Pancreas (tissue), 10 donors: ENCODE measurements around the gene EXOC6. TPM values are rescaled to one million over a fixed set of nuclear protein-coding genes. Genes with fewer than 3 reads are reported as not detected.

ENCODE experiments used
- ATAC-seq, 4 donors: fragments of 200-7000 bp; cut with Tn5 transposase; one replicate each; pipeline versions ENCODE4 v1.8.0 to v1.9.1; 2020; ENCODE audit warnings: mild to moderate bottlenecking in 4 of 4, moderate library complexity in 4 of 4
- DNase-seq, 6 donors: peaks; one replicate each; pipeline ENCODE4 v3.0.0-alpha.2; 2020
- FAIRE-seq: peaks from 2 replicates; lab custom pipeline; 2012; peaks lifted over from hg19 to GRCh38; lab: Jason Lieb, UNC
- H3K27ac ChIP-seq, 4 donors: fragments of 200-600 bp; sonication (generic); 1 replicate in 3 of 4; 2 replicates in 1 of 4; pipeline versions ENCODE4 v1.5.0 to v1.8.0; 2020
- H3K27me3 ChIP-seq, 4 donors: fragments of 200-600 bp; one replicate each; pipeline ENCODE4 v1.8.0; 2021
- H3K36me3 ChIP-seq, 3 donors: fragments of 200-600 bp; sonication (generic) in 1 of 3; one replicate each; pipeline versions ENCODE4 v1.5.0 to v1.8.0; 2020 to 2021
- H3K4me1 ChIP-seq, 3 donors: fragments of 200-600 bp; one replicate each; pipeline ENCODE4 v1.8.0; 2021
- H3K4me3 ChIP-seq, 4 donors: fragments of 200-600 bp; sonication (generic) in 2 of 4; one replicate each; pipeline versions ENCODE4 v1.5.0 to v1.8.0; 2020 to 2021
- H3K9me3 ChIP-seq, 4 donors: fragments of 200-600 bp; one replicate each; pipeline ENCODE4 v1.8.0; 2021
- WGBS, 2 donors: extraction: QIAGEN DNeasy Blood & Tissue Kit; methylation state at CpG; one replicate each; pipeline ENCODE4 v1.1.7; 2013; 5-methylcytosine and 5-hydroxymethylcytosine counted together
- intact Hi-C, 3 donors: fragments of 100-400 bp; cut with DNase I; formaldehyde crosslinking; loops; one replicate each; pipeline versions ENCODE4 v1.11.1 to v1.14.2; 2022
- polyA plus RNA-seq, 2 donors: library from polyadenylated mRNA; stranded (reverse); fragments of 200-250 nt; gene quantifications; one replicate each; pipeline ENCODE4 v1.2.3, GENCODE V29; 2013
- total RNA-seq, 6 donors: library from RNA; stranded (reverse); fragmentation: NEBNext Ultra II Directional in 4 of 6; extraction: Animal tissue kit (Norgen Biotek cat#: 25700) in 4 of 6; gene quantifications; one replicate each; pipeline versions ENCODE4 v1.2.1 to v1.2.4, GENCODE V29; 2021 to 2023
- TF ChIP-seq, protein P1 (sequence below), 4 donors: fragments of 200-600 bp; sonication (generic) in 3 of 4; IDR thresholded peaks; one replicate each; pipeline versions ENCODE4 v1.5.0 to v1.8.0; 2021; ENCODE audit warnings: antibody characterized with exemption in 4 of 4
- donor health status: healthy with polysubstance abuse.
- donor health status: DM: no; HTN: no; CAD: no; lungs with moderate emphysema.
- donor health status: DM: no; HTN: no; CAD: no.
- donor health status: control.
- donor health status: control.
- donor health status: Bipolar disorder and iron deficiency.
- donor health status: DM: yes; HTN: yes; CAD: no.
- donor health status: DM: no; HTN: no; CAD: no.
- donor health status: DM: no; HTN: no; CAD: no.
- donor health status: DM: yes; HTN: yes; CAD: no.

Gene EXOC6
- total and polyA plus RNA-seq, 8 donors: 4.2 to 10.3 (median 7.3) TPM

- H3K36me3 ChIP-seq: no peaks in the 10 kb centered on the region
- peaks cover 0 to 2% (median 0%) of the 10 kb centered on the region in 3 donors for H3K4me1 ChIP-seq
- intact Hi-C loops: no loop called here
- no peak for DNase-seq
- no peaks in the 10 kb centered on the region for H3K9me3 ChIP-seq
- 16 to 19% methylated on average over 17 of the region's 17 CpGs for WGBS, 2 donors
- no peaks in the 10 kb centered on the region for H3K27me3 ChIP-seq
- FAIRE-seq: no peak
- TF ChIP-seq, protein P1, sequence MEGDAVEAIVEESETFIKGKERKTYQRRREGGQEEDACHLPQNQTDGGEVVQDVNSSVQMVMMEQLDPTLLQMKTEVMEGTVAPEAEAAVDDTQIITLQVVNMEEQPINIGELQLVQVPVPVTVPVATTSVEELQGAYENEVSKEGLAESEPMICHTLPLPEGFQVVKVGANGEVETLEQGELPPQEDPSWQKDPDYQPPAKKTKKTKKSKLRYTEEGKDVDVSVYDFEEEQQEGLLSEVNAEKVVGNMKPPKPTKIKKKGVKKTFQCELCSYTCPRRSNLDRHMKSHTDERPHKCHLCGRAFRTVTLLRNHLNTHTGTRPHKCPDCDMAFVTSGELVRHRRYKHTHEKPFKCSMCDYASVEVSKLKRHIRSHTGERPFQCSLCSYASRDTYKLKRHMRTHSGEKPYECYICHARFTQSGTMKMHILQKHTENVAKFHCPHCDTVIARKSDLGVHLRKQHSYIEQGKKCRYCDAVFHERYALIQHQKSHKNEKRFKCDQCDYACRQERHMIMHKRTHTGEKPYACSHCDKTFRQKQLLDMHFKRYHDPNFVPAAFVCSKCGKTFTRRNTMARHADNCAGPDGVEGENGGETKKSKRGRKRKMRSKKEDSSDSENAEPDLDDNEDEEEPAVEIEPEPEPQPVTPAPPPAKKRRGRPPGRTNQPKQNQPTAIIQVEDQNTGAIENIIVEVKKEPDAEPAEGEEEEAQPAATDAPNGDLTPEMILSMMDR (IDR thresholded peaks at IDR 0.05): no peak
- H3K27ac ChIP-seq: no peak overlapping the region
- no peak overlapping the region for H3K4me3 ChIP-seq
- no peak for ATAC-seq
Observed at GRCh38 chr10:93067443-93068365, 219.4 kb downstream of the EXOC6 start.

DNA sequence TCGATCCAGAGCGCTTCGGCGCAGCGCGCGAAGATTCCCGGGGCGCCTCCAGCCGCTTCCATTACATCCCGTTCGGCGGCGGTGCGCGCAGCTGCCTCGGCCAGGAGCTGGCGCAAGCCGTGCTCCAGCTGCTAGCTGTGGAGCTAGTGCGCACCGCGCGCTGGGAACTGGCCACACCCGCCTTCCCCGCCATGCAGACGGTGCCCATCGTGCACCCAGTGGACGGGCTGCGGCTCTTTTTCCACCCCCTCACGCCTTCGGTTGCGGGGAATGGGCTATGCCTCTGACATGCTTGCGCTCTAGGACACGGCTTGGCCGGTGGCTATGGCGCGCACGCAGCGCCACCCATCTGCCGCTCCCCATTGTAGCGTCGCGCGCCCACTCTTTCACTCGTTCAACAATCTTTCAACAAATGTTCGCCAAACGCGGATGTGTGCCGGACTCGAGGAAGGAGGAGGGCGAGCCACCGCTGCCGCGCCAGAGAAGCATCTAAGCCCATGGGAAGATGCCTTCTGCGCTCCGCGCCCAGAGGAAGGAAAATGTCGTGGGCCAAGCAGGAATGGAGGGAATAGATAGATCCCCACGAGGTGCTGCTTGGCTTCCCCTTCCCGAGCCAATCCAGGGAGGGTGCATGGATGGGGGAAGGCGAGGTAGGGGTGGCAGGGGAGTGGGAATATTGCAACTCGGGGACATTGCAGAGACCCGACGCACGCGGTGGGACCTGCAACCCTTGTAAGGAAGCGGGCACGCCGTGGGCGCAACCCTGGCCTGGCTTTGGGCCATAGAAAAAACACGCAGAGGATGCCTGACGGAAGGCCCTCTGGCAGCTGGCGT is 220.3 kb downstream of the EXOC6 start:
- Histone ChIP-seq H3K4me3 (no peak overlapping the region), H3K27me3 (peaks cover 0 to 7% (median 1%) of the 10 kb centered on the region in 4 donors), H3K9me3 (no peaks in the 10 kb centered on the region), H3K36me3 (no peaks in the 10 kb centered on the region), H3K27ac (no peak overlapping the region), H3K4me1 (peaks cover 5 to 9% (median 5%) of the 10 kb centered on the region in 3 donors)
- no peak for DNase-seq
- no peak for FAIRE-seq
- ATAC-seq: no peak
- WGBS, 2 donors: 12 to 19% methylated on average over 60 to 73 of the region's 73 CpGs
- intact Hi-C loops: no loop called here
- TF ChIP-seq, protein P1 (IDR thresholded peaks at IDR 0.05): no peak

DNA sequence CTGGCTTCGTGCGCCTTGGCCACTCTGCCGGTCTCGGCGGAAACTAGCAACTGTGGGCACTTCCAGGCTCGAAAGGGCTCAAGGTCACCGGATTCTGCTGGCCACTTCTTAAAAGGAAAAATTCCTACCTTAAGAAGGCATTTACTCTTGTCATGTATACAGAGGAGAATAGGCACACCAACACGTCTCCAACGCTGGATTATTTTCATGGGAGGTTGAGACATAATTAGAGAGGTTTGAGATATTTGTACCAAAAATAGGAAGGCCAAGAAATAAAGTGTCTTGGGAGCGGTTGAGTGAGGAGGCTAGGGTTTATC is 220.9 kb downstream of the EXOC6 start:
- Histone ChIP-seq H3K27me3 (peaks cover 0 to 13% (median 4%) of the 10 kb centered on the region in 4 donors), H3K36me3 (no peaks in the 10 kb centered on the region), H3K9me3 (no peaks in the 10 kb centered on the region), H3K4me1 (peaks cover 10 to 15% (median 10%) of the 10 kb centered on the region in 3 donors), H3K4me3 (no peak overlapping the region), H3K27ac (no peak overlapping the region)
- no peak for FAIRE-seq
- 29 to 39% methylated on average over 10 of the region's 10 CpGs for WGBS, 2 donors
- TF ChIP-seq, protein P1 (IDR thresholded peaks at IDR 0.05): no peak
- intact Hi-C loops: no loop called here
- DNase-seq: no peak
- no peak for ATAC-seq

DNA sequence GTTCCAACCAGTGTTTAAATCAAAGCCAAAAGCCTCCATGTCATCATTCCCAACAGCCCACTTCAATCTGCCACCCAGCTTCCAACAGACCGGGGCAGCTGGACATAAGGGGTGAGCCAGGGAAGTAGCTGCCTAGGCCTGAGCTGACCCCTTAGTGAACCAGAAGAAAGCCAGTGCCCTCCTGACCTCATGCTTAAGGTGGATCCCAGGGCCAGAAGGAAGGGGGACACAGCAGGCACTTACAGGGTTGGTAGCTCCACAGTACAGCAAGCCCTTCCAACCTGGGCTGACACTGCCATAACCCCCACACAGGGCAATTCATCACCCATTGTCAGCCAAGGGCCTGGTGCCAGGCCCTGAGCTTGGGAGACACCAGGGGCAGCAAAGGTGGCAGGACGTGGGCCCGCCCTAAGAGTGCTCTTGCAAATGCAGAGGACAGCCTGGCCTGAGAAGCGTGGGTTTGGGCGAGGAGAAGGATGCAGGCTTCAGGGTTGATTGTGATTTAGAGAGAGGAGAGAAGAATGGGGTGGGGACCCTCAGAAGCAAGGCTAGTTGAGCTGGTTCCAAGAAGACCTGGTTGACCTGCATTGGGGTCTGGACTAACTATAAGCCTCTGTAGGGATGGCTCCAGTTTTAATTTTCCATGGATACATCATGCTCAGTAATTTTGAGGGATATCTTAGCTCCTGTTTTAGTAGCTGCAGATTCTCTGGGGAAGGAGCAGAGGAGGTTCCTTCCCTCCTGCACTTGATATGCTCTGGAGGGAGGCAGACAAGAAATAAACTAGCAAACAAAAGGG is 222.3 kb downstream of the EXOC6 start:
- H3K27me3 ChIP-seq: peaks cover 0 to 20% (median 9%) of the 10 kb centered on the region in 4 donors
- WGBS, 2 donors: 68 to 70% methylated on average over 5 of the region's 5 CpGs
- H3K9me3 ChIP-seq: no peaks in the 10 kb centered on the region
- peaks cover 10 to 15% (median 10%) of the 10 kb centered on the region in 3 donors for H3K4me1 ChIP-seq
- intact Hi-C loops: no loop called here
- ATAC-seq (peak in 1 of 4 donors; percentile 37), FAIRE-seq (no peak), DNase-seq (no peak)
- H3K27ac ChIP-seq: no peak overlapping the region
- no peaks in the 10 kb centered on the region for H3K36me3 ChIP-seq
- TF ChIP-seq, protein P1 (IDR thresholded peaks at IDR 0.05): no peak
- H3K4me3 ChIP-seq: no peak overlapping the region
